ENCODE measurements around the gene SIK1. TPM values are rescaled to one million over a fixed set of nuclear protein-coding genes. Genes with fewer than 3 reads are reported as not detected.

SIK1 gene
- polyA plus RNA-seq, 1 experiment: 0.98 TPM

GRCh38 chr21:43375837-43376477 is 51.0 kb downstream of the SIK1 start:
- CTCF ChIA-PET: interaction anchor here (0.9 kb wide), 1 partner anchor 270 kb away, joined by 3 read pairs; no protein-coding TSS in a partner anchor
- Histone ChIP-seq H3K36me3 (ENCODE audit: control insufficient read depth, insufficient read depth, low read length) (no peaks in the 10 kb centered on the region), H3K27me3 (ENCODE audit: control insufficient read depth, insufficient read depth, low read length) (no peaks in the 10 kb centered on the region), H3K4me3 (ENCODE audit: low read depth, low read length) (no peak overlapping the region)
- no peak for TF ChIP-seq CTCF (IDR thresholded peaks at IDR 0.05; ENCODE audit: insufficient read depth, low read depth, low read length)
- POLR2A ChIA-PET: no interaction called here
- no peak for DNase-seq (ENCODE audit: low read depth)

- TF ChIP-seq CTCF (IDR thresholded peaks at IDR 0.05; ENCODE audit: insufficient read depth, low read depth, low read length): no peak
- ChIA-PET POLR2A (no interaction called here), CTCF (interaction anchor here (0.9 kb wide), 1 partner anchor 271 kb away, joined by 3 read pairs; no protein-coding TSS in a partner anchor)
- H3K4me3 ChIP-seq (ENCODE audit: low read depth, low read length): no peak overlapping the region
- DNase-seq (ENCODE audit: low read depth): no peak
- no peaks in the 10 kb centered on the region for H3K27me3 ChIP-seq (ENCODE audit: control insufficient read depth, insufficient read depth, low read length)
- no peaks in the 10 kb centered on the region for H3K36me3 ChIP-seq (ENCODE audit: control insufficient read depth, insufficient read depth, low read length)
Measured at GRCh38 chr21:43375006-43375836, 51.7 kb downstream of the SIK1 start.

- DNase-seq (ENCODE audit: low read depth): no peak
- POLR2A ChIA-PET: no interaction called here
- 0 out of 2 replicates have a peak, but pooled peaks cover 1% of the 10 kb centered on the region for H3K27me3 ChIP-seq (ENCODE audit: control insufficient read depth, insufficient read depth, low read length)
- CTCF ChIA-PET: no interaction called here
- no peak overlapping the region for H3K4me3 ChIP-seq (ENCODE audit: low read depth, low read length)
- no peak for TF ChIP-seq CTCF (IDR thresholded peaks at IDR 0.05; ENCODE audit: insufficient read depth, low read depth, low read length)
- H3K36me3 ChIP-seq (ENCODE audit: control insufficient read depth, insufficient read depth, low read length): no peaks in the 10 kb centered on the region
Measured at GRCh38 chr21:43374228-43374885, 52.6 kb downstream of the SIK1 start.

GRCh38 chr21:43373362-43374227 is 53.3 kb downstream of the SIK1 start:
- no peak for TF ChIP-seq CTCF (IDR thresholded peaks at IDR 0.05; ENCODE audit: insufficient read depth, low read depth, low read length)
- ChIA-PET POLR2A (no interaction called here), CTCF (no interaction called here)
- H3K27me3 ChIP-seq (ENCODE audit: control insufficient read depth, insufficient read depth, low read length): 0 out of 2 replicates have a peak, but pooled peaks cover 1% of the 10 kb centered on the region
- no peak overlapping the region for H3K4me3 ChIP-seq (ENCODE audit: low read depth, low read length)
- no peak for DNase-seq (ENCODE audit: low read depth)
- no peaks in the 10 kb centered on the region for H3K36me3 ChIP-seq (ENCODE audit: control insufficient read depth, insufficient read depth, low read length)

Data from BJ (cell line).